Nucleus accumbens (tissue), 56 donors: ENCODE results near the gene GAL3ST2.
"Not testable (repeated sequence)": the region's sequence is repeated elsewhere in the genome, so short reads cannot be mapped to it uniquely, and the experiment has no call there.

Experiments used
- DNase-seq, 56 donors: peaks; one replicate each; lab custom pipeline; 2025; lab: John Stamatoyannopoulos, UW

The GAL3ST2 gene

DNA sequence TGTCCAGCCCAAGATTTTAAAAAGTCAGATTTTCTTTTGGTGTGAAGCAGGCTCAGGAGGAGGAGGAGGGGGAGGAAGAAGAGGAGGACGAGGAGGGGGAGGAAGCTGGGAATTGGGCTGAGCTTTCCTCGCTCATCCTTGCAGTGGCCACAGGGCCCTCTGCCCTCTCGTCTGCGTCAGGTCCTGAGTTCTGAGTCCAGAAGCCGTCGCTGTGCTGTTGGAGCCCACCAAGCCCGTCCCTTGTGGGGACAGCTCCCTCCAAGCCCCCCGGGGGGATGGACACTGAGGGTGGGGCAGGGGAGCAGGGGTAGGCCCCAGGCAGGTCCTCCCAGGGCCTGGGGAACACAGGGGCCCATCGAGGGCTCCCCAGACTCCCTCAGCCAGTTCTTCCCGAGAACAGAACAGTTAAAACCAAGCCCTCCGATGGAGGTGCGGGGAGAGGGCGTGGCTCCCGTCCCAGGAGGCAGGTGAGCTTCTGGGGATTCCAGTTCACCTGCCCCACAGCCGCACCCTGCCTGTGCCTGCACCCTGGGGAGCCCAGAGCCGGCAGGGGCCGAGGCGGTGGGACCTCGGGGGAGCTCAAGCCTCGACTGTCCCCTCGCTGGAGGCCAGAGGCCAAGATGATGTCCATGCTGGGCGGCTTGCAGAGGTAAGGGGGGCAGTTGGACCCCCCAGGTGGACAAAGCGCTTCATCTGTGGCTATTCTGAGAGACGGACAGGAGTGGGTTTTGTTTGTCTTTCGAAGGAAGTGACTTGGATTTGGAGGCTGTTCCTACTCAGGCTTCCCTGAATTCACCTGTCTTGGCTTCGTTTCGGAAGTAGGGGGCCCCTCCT lies at the start of gene GAL3ST2:
Gene GAL3ST2 (plus strand): TSS at position 487 of the 834 bp plus-strand sequence. CDS start 134 bp downstream, at position 621.
- no peak for DNase-seq

DNA sequence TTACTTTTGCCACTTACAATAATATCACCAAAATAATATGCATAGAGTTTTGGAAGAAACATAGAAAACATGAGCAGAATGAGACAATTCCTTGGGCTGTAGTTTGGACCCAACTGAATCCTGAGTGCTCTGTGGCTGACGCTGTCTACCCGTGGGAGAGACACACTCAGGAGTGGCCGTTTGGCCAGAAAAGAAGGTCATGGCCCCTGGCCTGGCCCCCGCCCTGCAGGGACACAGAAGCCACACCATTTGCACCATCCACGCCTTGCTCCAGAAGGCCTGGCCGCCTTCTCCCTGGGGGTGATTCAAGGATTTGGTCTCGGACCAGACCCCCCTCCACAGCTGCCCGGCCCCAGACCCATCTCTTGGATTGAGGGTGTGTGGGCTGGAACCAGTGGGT lies 48.6 kb upstream of the GAL3ST2 start:
- no peak for DNase-seq

DNA sequence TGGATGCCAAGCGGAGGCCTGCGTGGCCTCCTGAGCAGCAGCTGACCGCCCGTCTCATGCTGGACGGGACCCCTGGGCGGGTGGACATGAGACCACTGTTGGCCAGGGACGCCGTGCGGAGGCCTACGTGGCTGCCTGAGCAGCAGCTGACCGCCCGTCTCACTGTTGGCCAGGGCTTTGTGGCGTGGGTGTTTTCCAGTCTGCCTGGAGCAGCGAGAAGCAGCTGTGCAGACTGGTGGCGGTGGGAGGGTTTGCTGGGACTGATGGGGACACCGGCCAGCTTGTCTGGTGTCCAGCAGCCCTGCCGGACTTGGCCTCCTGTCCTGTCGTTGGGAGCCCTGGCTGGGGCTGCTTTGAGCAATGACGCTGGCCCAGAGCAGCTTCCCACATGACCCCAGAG lies 48.0 kb upstream of the GAL3ST2 start:
- DNase-seq, result peak in 48 of 56 donors; percentile 3 to 82 (median 52)

DNA sequence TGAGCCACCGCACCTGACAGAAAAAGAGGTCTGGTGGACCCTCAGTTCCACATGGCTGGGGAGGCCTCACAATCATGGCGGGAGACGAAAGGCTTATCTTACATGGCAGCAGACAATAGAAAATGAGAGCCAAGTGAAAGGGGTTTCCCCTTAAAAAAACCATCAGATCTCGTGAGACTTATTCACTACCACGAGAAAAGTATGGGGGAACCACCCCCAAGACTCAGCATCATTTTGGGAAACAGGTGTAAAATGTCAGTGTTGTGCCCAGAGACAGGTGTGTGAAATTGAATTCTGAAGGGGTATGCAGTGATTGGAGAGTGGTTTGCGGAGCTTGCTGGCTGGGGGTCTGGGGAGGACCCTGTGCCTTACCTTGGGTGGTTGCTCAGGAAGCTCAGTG lies 46.8 kb upstream of the GAL3ST2 start:
- DNase-seq, result no peak

DNA sequence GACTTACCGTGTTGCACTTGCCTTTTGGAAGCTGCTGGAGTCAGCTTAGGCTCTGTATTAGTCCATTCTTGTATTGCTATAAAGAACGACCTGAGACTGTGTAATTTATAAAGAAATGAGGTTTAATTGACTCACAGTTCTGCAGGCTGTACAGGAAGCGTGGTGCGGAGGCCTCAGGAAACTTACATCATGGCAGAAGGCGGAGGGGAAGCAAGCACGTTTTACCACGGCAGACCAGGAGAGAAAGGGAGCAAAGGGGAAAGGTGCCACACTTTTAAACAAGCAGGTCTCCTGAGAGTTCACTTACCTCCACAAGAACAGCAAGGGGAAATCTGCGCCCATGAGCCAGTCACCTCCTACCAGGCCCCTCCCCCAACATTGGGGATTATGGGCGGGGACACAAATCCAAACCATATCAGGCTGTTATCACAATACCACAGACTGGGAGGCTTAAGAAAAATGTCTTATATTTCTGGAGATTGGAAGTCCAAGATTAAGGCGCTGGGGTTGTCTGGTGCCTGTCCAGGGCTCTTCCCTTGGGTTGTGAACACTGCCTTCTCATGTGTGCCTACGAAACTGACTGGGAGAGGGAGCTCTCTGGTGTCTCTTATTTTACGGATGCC lies 45.8 kb upstream of the GAL3ST2 start:
- no peak for DNase-seq

DNA sequence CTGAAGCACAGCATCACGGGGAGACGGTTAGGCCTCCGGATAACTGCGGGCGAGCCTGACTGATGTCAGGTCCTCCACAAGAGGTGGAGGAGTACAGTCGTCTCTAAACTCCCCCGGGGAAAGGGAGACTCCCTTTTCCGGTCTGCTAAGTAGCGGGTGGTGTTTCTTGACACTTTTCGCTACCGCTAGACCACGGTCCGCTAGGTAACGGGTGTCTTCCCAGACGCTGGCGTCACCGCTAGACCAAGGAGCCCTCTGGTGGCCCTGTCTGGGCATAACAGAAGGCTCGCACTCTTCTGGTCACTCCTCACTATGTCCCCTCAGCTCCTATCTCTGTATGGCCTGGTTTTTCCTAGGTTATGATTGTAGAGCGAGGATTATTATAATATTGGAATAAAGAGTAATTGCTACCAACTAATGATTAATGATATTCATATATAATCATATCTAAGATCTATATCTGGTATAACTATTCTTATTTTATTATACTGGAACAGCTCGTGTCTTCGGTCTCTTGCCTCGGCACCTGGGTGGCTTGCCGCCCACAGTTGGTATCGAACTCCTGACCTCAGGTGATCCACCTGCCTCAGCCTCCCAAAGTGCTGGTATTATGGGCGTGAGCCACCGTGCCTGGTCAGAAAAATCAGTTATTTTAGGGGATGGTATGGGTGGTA lies 44.0 kb upstream of the GAL3ST2 start:
- peak in 26 of 56 donors; percentile 6 to 80 (median 29) for DNase-seq

DNA sequence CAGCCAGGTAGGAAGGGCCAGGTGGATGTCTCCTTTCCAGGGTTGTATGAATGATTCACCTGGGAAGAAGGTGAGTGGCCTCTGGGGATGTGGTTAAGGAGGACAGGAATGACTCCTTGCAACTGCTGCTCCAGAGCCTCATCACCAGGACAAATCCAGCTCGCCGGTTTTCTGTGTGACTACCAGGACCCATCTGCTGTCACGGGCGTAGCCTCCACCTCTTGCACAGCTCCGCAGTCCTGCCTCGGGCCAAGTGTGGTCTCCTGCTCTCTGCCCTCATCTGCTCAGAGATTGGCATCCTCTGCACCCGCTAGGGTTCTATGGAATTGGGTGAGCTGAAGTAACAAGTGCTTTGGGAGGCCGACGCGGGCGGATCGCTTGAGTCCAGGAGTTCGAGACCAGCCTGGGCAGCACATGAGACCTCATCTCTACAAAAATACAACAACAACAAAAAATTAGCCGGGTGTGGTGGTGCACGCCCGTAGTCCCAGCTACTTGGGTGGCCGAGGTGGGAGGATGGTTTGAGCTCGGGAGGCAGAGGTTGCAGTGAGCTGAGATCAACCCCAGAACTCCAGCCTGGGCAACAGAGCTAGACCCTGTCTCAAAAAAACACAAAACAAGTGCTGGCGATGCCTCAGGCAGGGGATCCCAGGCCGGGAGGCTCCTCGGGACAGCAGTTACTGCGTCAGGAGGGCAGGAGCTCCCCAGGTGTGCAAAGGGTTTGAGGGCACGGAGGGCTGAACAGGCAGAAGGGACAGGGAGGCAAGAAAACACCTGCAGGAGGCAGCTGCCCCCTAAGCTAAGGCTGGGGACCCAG lies 43.0 kb upstream of the GAL3ST2 start:
- DNase-seq, result peak in 3 of 56 donors; percentile 35 to 51 (median 49)

DNA sequence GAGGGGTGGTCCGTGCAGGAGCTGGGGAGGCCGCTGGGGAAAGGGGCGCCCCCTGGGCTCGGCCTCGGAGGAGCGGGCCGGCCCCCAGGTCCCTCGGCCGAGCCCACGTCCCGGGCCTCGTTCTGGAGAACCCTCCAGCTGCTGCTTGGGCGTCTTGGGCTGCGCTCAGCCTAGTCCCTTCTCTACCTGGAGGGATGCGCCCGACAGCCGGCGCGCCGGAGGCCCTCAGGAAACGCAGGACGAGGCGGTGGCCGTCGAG lies 42.5 kb upstream of the GAL3ST2 start:
- peak in 1 of 56 donors; percentile 28 for DNase-seq

DNA sequence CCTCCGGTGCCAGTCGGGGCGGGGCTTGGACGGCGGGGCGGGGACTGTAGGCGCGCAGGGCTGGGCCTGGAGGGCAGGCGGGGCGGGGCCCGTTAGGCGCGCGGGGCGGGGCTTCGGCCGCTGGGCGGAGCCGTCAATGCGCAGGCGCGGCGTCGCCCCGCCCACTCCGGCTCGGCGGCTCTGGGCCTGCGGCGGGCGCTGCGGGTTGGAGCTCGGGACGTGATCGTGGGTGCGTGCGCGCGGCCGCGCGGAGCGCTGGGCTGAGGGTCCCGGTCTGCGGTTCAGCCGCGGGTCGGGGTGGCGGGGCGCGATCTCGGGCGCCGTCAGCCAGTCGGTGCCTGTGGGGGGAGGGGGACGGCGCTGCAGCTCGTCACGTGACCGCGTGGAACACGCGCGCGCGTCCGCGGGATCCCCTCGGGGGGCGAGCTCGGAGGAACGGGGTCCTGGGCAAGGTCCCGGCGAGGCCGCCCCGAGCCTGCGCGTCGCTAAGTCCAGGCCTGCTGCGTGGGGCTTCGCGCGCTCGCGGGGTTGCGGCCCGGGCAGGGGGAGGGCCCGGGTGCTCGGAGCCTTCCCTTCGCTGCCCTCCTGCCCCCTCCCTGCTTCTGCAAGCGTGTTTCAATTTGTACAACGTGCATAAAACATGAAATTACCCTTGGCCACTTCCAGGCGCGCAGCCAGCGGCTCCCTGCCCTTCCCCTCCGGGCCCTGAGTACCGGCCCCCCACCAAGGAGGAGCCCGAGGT lies 42.0 kb upstream of the GAL3ST2 start, which contains the start of gene D2HGDH:
Gene D2HGDH (plus strand): TSS at position 164 of the 742 bp plus-strand sequence. CDS start 595 bp downstream, outside the sequence.
- peak in 55 of 56 donors; percentile 49 to 94 (median 88) for DNase-seq

DNA sequence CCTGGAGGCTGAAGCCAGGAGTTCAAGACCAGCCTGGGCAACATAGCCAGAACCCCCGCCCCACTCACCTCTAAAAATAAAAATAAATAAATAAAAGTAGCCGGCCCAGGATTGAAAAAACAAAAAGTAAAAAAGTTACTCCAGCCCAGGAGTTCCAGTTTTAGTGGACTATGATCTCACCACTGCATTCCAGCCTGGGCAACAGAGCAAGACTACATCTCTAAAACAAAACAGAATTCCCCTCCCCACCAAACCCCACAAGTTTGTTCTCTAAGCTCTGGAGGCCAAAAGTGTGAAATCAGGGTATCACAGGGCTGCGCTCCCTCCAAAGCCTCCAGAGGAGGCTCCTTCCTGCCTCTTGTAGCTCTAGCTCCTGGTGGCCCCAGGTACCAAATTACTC lies 40.5 kb upstream of the GAL3ST2 start:
- no peak for DNase-seq

DNA sequence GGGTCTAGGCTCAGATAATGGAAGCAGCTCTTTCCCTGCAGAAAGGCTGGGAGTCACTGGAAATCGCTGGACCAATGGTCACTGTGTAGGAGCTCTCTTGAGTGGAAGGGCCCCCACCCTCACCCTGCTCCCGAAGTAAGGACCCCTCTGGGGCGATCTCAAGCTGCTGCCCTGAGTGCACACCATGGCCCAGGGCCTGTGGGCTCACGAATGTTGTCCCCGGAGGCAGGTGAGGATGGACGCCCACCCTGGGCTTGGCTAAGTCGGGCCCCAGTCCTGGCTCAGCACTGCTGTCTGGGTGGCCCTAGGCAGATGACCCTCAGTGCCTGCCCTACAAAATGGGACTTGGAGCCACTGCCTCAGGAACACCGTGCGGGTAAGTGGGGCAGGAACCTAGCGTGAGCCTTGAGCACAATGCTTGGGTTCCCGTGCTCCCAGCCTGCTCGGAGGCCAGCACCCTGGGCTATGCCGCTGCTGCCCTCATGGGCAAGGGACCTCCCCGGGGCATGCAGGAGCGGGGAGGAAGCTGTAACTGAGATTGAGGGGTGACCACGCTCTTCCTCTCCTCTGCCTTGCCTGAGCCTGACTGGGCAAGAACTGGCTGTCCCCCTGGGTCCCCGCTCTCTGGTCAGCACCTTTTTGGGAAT lies 38.5 kb upstream of the GAL3ST2 start:
- DNase-seq, result no peak

DNA sequence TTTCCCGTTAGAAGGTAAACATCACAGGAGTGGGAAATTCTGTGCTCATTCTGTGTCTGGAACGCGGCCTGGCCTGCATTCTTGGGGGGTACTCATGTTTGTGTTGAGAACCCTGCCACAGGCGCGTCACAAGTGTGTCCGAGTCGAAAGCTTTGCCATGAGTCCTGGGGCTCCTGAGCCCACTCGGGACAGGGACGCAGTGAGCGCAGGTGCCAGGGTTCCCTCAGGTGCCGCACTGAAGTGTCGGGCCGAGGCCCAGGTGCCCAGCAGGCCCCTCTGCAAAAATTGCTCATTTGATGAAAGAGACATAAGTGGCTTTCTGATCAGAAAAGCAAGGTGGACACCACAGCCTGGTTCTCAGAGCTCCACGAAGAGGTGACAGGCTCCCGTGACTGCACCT lies 37.4 kb upstream of the GAL3ST2 start:
- DNase-seq, result no peak

DNA sequence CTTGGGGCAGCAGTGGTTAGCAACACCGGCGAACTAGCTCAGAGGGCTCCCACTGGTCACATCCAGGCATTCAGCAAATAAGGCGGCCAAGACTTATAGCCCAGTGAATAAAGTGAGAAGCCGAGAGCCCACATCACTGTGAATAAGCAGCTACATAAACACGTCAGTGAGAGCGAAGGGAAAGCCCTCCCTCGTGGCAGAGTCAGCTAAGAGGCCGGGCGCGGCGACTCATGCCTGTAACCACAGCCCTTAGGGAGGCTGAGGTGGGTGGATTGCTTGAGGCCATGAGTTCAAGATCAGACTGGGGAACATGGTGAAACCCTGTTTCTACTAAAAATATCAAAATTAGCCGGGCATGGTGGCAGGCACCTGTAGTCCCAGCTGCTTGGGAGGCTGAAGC lies 37.0 kb upstream of the GAL3ST2 start:
- DNase-seq, result no peak

DNA sequence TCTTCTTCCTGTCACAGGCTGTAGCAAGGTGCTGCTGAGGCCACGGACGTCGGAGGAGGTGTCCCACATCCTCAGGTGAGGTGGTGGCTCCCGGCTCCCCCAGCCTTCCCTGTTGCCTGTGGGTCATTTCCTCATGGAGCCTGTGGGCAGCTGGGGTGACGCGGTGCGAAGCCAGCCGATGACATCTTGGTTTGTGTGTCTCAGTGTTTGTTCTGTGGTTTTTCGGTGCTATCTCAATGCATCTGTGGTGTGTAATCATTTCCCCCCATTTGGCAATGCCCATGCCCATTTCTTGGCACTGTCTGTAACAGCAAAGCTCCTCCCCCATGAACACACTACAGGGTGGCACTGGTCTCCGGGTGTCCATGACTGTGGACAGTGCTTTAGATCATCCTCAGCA lies 35.6 kb upstream of the GAL3ST2 start:
- no peak for DNase-seq

DNA sequence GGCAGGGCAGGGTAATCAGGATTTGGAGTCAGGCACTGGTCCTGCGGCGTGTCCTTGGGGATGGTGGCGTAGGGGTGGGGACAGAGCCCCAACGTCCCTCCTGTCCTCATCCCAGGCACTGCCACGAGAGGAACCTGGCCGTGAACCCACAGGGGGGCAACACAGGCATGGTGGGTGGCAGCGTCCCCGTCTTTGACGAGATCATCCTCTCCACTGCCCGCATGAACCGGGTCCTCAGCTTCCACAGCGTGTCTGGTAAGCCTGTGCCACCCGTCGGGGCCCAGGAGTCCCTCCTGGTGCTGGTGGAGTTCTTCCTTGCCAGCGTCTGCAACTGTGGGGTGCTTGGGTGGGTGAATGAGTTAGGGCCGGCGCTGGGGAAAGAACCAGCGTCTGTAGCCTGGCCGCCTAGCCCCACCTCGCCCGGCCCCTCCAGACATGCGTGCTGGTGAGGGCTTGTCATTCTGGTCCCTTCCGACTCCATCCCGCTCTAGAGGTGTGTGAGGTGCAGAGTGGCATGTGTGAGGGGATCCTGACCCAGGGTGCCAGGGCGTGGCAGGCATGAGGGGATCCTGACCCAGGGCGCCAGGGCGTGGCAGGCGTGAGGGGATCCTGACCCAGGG lies 34.2 kb upstream of the GAL3ST2 start:
- no peak for DNase-seq

DNA sequence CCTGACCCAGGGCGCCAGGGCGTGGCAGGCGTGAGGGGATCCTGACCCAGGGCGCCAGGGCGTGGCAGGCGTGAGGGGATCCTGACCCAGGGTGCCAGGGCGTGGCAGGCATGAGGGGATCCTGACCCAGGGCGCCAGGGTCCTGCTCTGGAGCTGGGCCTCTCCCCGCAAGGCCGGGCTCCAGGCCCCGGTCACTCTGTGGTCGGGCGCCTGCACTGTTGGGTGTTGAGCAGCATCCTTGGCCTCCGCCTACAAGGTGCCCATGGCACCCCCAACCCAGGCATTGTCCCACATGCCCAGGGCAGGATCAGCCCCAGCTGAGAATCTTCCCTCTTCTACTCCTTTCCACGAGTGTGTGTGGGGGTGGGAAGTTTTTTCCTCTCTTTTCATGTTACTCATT lies 33.6 kb upstream of the GAL3ST2 start:
- DNase-seq, result not testable (repeated sequence)

DNA sequence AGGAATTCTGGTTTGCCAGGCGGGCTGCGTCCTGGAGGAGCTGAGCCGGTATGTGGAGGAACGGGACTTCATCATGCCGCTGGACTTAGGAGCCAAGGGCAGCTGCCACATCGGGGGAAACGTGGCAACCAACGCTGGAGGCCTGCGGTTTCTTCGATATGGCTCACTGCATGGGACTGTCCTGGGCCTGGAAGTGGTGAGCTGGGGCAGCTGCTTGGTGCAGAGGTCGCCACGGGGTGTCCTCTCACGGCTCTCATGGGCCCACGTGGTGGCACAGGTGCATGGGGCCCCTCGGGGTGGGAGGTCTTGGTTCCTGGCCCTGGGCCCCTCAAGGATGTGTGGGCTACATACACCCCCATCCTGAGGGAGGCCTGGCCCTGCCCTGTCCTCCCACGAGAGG lies 33.0 kb upstream of the GAL3ST2 start:
- no peak for DNase-seq

DNA sequence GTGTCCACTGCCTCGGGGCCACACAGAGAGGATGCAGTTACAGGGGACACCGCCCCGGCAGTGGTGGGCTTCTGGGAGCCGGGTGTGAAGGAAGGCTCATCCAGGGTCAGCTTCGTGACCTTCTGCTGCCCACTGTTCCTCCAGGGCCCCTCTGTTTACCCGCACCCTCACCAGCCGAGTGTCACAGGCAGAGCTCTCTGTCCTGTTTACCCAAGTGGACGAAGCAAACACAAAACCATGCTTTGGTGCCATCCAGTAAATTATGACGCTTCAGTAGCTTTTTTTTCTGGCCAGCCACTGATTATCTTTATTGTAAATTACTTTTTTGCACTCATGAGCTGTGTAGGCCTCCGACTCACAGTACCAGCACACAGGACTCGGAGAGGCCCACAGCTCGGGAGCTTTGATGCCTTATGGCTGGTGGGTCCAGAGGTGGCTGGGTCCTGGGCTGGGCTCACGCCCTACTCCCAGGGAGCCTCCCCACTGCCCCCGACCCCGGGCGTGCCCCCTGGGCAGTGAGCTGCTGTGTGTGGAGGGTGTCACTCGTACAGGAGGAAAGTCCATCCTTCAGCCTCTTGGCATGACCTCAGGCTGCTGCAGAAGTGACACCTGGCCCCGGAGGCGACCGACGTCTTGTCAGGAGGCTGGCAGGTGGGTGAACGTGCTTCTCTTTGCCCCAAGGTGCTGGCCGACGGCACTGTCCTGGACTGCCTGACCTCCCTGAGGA lies 32.4 kb upstream of the GAL3ST2 start:
- DNase-seq, result no peak
